Endometrium (tissue), 2 donors: ENCODE results near the gene CARMIL1.

ENCODE experiments used
- FAIRE-seq: peaks from 2 replicates; lab custom pipeline; 2012; peaks lifted over from hg19 to GRCh38; lab: Jason Lieb, UNC
- donor health status: control.
- donor health status: control.

The CARMIL1 gene

DNA sequence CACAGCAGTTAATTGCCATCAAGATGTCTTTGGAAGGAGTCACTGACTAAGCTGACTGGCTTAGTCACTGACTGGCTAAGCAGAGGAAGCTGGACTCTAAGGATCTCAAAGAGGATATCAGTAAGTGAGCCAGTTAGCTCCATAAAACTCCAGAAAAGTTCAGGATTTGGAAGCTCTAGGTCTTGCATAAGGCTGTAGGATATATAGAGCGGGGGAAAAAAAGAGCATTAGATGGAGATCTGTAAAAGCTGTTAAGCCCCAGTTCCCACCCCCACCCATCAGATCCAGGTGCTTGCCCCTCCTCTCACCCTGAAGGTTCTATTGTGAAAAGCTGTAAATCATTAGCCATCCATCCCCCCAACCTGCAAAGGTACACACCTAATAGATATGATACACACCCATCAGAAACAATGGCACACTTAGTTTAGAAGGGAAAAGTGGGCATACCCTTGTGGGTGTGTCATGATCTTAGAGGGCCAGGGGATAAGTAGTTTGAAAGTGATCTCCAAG is 32.2 kb downstream of the CARMIL1 start:
- FAIRE-seq: no peak

DNA sequence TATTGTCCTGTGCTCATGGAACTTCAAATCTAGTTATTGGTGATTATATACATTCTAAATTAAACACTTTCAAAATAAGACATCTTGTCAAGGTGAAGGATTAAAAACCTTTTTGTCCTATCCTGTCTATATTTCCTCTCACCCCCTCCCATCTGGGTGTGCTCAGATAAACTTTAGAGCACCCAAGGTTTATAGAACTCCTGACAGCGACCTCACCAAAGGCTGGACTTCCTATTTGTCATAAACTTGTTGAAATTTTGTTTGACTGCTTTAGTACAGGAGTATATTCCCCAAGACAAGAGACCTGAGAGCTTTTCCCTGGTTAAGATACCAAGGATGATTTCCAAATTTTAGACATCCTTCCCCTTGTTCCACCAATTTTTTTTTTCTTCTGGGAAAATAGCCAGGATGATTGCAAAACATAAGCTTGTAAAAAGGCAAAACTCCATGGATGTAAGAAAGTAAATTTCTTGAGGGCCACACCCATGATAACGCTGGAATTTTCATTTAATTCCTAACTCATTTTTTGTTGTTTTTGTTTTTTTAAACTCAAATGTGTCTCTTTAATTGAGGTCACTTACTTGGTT is 33.0 kb downstream of the CARMIL1 start:
- FAIRE-seq: peak; percentile 93

DNA sequence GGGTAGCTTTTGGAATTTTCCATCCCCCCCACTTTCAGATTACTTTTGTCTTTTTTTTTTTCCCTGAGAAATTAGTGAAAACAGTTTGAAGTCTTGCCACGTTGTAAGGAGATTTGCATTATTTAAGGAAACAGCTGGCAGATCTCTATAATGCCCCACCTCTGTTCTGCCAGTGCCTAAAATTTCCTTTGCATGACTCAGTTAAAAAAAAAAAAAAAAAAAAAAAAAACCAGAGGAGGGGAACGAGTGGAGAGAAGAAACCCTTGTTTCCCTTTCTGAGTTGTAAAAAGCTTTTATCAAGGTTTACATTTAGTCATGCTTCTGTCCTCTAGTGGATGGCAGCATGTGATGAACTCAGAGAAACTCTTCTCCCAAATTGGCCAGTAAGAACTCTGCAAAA is 33.5 kb downstream of the CARMIL1 start:
- no peak for FAIRE-seq

DNA sequence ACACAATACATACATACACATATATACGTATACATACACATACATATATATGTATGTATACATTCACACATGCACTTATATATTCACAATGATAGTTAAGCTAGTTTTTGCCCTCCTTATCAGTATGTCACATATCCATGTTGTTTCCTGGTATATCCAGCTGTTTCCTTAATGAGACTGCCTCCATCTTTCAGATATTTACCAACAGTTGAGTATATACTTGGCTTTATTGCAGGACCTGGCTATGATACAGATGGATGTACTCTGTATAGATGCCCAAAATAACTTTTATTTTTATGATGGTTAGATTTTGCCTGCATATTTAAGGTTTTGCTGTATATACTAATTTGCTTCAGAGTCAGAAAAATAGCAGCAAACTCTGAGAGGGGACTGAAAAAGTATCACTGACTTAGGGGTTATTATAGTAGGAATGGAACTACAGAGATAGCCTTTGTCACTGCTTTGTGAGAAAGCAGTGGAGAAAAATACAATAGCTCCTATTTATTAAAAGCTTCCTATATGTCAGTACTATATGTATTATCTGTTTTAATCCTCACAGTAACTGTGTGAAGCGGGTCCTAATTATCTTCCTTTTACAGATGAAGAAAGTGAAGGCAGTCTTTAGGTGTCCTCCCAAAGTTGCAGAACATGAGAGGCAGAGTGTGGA is 35.5 kb downstream of the CARMIL1 start:
- FAIRE-seq: no peak

DNA sequence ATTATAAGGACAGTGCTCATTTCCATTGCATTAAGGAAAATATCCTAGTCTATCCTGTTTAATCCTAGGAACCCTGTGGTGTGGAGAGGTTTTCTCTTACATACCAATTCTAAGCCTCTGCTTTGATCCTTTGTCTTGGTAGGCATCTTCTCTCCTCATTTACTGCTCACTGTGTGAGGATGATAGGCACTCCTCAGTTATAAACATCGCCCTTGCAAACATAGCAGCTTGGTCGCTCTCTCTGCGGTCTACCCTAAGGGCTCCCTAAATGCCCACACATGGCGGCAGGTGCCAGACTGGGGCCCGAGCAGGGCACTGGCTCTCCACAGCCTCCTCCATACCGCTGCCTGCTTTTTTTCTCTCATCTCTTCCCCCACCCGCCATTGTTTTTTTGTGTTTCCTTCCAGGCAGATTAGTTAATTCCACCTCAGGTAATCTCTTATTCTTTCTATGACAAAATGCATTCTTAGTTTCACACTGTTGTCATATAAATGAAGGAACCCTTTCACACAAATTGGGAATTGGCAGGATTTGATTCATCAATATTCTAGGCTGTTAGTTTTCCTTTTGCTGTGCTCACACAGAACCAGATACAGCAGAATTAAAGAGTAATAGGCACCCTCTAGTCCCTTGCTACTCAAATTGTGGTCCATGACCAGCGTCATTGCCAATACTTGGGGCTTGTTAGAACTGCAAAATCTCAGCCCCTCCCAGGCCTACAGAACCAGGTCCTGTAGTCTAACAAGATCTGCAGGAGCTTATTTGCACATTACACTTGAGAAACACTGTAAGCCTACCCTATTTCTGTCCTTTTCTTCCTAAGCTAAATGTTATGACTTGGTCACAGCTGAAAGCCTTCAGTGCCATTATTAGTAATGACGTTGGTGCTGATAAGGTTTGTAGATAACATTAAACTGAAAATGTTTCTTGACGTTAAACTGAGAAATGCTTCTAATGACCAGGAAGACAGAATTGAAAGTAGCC is 36.3 kb downstream of the CARMIL1 start:
- no peak for FAIRE-seq

DNA sequence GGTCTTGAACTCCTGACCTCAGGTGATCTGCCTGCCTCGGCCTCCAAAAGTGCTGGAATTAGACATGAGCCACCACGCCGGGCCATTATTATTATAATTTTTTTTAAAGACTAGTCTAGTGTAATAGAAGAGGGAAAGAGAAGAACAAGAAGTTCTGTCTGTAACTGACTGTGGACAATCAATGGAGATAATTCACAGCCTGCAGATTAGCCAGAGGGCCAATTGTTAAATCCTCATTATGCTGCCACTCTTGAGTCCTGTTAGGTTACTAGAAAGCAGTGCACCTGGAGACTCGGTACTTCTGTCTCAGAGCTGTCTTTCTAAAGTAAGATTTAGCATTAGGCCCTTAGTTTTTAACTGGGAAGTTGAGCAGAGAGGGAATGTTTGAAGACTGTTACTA is 37.5 kb downstream of the CARMIL1 start:
- no peak for FAIRE-seq

DNA sequence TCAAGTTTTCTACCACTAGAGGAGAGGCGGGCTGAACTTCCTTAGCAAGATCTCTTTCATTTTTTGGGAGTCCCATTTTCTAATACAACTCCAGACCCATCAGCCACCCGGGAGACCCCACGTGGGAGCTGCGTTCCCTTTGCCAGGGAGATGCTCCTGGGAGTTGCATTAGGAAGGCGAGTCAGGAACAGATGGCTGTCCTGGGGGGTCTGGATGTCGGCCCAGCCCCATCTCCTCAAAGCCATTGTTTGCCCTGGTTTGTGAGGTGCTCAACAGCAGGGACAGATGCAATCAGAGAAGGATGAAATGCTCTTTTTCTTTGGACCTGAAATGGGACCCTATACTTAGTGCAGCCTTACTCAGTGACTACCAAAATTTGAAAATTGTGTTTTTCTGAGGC is 39.4 kb downstream of the CARMIL1 start:
- no peak for FAIRE-seq

DNA sequence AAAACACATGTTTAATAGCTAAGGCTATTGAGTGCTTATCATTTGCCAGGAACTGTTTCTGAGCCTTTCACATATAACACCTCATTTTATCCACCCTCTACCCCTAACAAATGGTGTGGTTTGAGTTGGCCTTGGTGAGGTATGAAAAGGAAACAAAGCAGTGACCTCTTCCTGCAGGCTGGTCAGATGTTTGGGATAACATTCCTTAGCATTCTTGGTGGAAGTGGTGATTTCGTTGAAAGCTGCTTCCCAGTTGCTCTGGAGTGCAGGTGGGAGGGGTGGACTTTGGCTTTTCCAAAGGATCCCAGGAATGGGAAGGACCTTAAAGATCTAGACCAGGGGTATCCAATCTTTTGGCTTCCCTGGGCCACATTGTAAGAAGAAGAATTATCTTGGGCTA is 41.3 kb downstream of the CARMIL1 start:
- no peak for FAIRE-seq

DNA sequence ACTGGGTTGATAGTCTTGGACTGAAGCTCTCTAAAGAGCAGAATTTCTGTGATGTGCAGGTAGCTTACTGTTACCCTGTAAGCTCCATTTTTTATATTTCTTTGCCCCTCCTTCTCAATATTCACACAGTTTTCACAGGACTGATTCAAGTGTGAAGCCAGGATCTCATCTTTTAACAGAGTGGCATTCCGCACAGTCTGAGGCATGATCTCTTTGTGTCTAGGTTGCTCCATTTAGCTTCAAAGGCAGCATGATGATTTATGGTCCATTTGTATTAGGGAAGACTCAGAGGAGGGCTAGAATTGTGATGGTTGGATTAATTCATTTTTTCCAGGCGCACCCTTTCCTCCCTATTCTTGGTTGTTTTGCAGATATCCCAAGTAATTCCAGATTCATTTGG is 43.5 kb downstream of the CARMIL1 start:
- FAIRE-seq: no peak

DNA sequence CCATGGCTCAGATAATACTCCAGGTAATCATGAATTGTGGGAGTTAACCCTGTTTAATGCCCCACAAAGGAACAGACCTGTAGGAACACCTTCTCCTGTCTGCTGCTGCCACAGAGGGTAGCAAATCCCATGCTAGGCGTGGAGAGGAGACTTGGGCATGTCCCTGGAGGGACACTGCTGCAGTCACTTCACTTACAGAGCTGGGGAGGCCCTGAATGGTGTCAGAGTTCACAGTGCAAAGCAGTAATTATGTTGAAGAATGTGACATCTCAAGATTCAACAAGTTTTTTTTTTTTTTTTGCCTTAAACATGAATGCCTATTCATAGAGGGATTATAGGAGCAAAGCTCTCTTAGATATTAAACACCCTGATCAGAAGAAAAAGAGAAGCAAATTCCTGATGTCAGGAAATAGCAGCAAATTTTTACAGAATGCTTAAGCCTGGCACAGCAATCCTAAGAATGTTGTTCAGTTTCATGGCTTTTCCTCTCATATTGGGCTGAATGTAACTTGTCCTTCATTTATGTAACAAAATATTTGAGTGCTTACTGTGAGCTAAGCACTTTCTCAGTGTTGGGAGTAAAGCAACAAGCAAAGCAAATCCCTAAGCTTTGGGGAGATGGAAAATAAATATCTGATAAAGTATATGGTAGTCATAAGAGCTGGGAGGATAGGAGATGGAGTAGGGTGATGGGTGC is 45.0 kb downstream of the CARMIL1 start:
- FAIRE-seq: no peak

DNA sequence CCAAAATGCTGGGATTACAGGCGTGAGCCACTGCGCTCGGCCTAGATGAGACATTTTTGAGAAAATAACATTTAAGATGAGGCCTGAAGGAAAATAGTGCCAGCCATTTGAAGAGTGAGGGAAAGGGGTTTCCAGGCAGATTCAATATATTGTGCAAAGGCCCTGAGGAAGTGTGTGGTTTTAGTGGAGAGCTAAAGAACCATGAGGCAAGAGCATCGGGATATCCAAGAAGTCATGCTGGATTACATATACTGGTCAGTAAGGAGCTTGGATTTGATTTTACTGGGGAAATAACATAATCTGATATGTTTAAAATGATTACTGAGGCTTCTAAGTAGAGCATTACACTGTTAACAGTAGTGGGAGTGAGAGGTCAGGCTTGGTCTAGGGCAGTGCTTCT is 47.0 kb downstream of the CARMIL1 start:
- FAIRE-seq: no peak

DNA sequence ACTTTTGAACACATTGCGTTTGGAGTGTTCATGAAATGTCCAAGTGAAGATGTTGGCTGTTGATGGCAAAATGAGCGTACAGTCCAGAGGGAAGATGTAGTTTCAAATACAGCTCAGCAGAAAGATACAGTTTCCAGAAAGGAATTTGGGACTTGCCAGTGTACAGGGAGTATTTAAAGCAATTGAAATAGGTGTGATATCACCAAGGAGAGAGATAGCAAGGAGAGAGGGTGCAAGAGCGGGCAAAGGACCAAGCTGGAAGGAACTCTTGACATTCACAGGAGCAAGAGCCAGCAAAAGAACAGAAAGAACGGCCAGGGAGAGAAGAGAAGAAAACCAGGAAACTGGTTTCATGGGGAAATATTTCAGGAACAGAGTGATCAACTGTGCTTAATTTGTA is 47.8 kb downstream of the CARMIL1 start:
- no peak for FAIRE-seq

DNA sequence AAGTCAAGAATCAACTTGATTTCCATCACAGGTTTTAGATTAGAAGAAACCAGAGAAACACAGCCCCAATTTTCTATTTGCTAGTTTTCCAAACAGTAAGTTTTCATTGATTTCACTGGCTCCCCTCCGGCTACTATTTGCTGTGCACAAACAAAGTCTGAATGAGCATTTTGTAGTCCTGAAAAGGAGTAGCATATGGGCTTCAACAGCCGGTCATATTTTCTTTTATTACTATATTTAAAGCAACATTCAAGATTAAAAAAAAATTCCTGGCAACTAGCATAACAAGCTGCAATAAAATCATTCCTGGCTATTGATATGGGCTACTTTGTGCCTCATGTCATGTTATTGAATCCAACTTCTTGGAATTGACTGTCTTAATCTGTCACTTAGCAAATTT is 48.3 kb downstream of the CARMIL1 start:
- FAIRE-seq: no peak

DNA sequence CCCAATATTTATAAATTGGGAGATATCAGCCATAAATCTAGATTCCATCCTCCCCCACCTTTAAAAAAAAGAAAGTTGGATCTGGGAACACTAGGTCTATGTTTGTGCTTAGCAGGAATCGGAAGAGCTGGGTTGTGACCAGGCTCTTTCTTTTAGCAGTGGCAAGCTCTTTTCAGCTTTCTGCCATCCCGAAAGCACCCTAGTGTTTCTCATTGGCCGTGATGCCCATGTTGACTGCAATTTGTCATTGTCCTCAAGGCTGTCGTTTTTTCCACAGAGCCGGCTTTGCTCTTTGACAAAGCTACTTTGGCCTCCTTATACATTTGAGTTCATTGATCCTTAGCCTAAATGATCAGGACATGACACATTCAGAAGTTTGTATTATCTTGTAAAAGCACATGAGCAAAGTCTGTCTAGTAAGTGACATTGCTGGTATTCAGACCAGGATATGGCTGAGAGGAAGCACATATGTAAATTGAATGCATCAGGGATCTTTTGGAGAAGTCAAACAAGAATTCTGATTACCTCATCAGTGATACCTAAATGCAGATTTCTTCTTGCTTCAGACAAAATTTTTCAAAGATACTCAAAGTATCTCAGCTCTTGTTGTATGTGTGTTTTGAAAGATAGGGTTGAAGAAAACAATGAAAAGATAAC is 50.1 kb downstream of the CARMIL1 start:
- FAIRE-seq: no peak

DNA sequence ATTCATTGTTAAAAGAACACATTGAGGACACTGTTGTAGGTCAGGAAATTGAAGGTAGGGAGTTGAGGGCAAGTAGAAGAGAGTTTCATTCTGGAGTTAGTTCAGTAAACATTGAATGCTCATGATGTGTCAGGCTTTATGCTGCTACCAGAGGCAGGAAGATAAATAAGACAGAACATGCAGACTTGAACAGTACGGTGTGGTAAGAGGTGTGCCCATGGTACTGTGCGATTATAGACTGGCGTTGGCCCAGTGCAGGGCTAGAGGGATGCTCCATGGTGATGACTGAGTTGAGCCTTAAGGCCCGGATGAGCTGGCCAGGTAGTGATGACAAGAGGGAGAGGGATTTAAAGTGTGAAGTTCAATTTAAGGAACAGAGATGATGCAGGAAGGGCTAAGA is 50.8 kb downstream of the CARMIL1 start:
- FAIRE-seq: no peak

DNA sequence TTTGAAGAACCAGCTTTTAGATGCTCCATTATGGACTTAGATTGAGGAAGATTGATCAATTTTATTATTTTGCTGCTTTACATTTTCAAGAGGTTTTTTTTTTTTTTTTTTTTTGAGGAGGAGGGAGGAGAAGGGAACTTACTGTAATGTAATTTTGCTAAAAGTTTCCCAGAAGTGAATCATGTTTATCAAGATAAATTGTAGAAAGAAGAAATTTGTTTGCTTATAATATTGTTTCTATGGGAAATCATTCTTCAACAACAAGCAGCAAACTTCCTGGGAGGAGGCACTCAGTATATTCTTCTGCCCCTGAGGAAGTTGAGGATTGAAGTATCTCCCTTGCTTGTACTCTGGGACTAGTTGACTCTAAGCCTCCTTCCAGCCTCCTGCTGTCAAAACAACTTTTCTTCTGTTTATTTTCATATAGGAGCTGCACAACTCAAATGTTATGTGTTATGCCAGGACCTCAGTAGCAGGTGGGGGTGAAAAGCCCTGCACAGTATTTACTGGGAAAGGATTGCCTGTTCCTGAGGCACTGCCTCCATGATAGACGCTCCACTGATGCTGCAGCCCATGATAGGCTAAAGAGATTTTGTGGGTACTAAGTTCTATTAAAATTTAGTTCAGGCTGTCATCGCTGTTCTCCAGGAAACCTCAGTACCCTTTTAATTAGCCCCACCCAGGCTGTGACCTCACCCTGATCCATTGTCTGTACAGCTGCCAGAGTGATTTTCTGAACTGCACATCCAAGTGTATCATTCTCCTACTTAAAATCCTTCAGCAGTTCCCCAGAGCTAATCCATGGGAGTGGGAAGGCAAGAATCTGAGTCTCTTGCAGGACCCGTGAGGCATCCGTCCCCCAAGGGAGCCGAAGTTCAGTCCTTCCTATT is 51.9 kb downstream of the CARMIL1 start:
- no peak for FAIRE-seq

DNA sequence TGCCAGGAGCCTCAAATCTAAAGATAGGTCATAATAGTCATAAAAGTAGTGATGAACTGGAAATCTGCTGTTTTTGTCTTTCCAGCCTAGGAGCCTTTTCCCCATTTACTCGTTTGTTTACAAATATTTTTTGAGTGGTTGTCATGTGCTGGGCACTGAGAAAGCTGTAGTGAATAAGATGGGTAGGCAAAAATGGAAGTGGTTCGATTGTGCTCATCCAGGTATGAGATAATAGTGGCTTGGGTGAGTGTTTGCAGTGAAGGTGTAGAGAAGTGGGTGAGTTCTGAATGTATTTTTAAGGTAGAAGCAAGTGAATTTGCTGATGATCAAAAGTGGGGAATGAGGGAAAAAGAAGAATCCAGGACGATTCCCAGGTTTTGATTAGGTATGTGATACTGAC is 53.0 kb downstream of the CARMIL1 start:
- no peak for FAIRE-seq

DNA sequence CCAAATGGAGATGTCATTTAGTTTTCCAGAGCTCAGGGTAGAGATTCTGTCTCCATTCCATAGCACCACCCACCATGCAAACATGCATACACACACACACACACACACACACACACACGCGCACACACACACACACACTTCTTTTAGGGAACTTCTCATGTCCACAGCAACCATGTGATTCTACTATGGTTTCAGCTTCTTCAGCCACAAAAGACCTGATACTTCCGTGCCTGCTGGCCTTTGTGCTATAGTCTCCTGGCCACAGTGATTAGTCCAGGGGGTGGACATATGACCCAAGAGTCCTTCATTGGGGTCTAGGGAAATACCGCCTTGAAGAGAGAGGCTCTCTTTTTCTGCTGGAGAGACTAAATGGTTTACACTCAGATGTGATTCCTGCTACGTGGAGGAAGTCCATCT is 53.5 kb downstream of the CARMIL1 start:
- FAIRE-seq: no peak

DNA sequence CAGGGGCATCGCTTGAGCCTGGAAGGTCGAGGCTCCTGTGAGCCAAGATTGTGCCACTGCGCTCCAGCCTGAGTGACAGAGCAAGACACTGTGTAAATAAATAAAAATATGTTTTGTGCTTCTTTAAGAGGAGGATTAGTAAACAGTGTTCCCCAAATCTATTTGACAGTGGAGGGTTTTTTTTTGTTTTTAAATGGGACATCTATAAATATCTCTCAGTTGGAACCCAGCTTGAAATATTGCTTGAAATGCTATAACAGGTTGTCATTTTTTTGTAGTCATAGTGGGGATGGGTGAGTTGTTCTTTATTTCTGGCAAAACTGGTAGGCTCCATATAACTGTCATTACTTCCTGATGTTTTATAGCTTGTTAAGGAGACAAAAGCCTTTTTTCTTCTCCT is 54.3 kb downstream of the CARMIL1 start:
- FAIRE-seq: no peak

DNA sequence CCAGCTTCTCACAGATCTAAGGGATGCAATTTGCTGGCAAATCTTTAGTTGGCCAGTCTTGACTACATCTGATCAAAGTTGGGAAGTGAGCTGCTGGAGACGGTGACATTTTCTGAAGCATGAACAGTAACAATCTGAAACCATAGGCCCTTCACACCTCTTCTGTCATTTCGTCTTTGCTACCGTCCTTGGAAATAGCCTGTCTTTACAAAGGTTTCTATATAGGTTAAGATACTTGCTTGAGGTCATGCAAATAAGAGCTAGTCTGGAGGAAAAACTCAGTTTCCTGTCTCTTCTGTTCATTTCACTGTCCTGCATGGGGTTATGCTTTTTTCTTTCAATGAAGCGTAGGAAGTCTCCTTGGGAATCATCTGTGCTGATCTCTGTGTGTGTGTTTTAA is 55.6 kb downstream of the CARMIL1 start:
- no peak for FAIRE-seq

DNA sequence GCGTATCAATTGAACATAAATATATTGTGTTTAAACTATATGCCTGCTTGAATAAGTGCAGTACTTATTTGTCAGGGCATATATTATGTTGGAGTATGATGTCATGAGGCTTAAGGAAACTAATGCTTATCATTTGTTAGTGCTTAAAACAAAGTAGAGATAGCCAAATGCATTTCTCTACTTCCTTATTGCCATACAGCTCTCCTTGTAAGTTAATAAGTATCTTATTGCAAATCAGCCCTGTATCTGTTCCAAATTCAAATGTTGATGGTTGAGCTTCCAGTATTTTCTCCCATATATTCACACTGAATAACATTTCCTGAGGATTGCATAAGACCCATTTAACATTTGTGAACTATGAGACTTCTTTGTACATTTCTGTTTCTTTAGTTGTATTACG is 57.8 kb downstream of the CARMIL1 start:
- no peak for FAIRE-seq
